Tibial nerve (tissue), 3 donors: ENCODE data around the gene MMD.

Experiments
- POLR2A ChIP-seq, 2 donors: fragments of 450-650 bp; IDR thresholded peaks; one replicate each; pipeline ENCODE4 v1.6.1; 2017; ENCODE audit warnings: antibody characterized with exemption in 2 of 2, mild to moderate bottlenecking in 2 of 2, moderate library complexity in 2 of 2
- TF ChIP-seq, protein P1 (sequence below), 5 experiments: fragments of 200-600 bp in 3 of 5; fragments of 450-650 bp in 2 of 5; sonication (generic) in 3 of 5; IDR thresholded peaks; one replicate each; pipeline ENCODE4 v1.5.1; 2016 to 2019; ENCODE audit warnings: antibody characterized with exemption in 5 of 5, mild to moderate bottlenecking in 3 of 5, moderate library complexity in 2 of 5

DNA sequence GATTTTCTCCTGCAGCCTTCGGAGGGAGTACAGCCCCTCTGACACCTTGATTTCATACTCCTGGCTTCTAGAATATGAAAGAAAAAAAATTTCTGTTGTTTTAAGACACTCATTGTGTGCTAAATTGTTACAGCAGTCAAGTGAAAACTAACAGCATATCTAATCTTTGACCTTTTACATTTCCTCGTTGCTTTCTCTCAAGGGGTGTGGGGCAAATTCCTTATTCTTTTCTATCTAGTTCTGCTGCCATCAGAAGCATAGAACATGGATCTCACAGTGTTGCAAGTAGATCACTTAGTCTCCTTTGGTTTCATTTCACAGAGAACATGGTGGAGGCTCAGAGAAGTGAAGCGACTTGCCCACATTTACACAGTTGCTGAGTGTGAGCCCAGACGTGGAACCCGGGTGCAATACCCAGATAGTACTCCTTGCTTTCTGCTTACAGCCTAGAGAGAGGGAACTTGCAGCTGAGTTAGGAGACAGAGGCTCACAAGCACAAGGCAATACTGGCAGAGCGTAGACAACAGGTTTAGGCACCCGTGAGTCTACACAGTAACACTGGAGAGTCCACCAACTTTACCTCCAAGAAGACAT, 28.7 kb upstream of the MMD start:
- TF ChIP-seq, protein P1, sequence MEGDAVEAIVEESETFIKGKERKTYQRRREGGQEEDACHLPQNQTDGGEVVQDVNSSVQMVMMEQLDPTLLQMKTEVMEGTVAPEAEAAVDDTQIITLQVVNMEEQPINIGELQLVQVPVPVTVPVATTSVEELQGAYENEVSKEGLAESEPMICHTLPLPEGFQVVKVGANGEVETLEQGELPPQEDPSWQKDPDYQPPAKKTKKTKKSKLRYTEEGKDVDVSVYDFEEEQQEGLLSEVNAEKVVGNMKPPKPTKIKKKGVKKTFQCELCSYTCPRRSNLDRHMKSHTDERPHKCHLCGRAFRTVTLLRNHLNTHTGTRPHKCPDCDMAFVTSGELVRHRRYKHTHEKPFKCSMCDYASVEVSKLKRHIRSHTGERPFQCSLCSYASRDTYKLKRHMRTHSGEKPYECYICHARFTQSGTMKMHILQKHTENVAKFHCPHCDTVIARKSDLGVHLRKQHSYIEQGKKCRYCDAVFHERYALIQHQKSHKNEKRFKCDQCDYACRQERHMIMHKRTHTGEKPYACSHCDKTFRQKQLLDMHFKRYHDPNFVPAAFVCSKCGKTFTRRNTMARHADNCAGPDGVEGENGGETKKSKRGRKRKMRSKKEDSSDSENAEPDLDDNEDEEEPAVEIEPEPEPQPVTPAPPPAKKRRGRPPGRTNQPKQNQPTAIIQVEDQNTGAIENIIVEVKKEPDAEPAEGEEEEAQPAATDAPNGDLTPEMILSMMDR (IDR thresholded peaks at IDR 0.05) = no peak
- TF ChIP-seq POLR2A (IDR thresholded peaks at IDR 0.05) = no peak
